IMR-90 (cell line): ENCODE measurements around the gene AMPD3. TPM values are rescaled to one million over a fixed set of nuclear protein-coding genes. Genes with fewer than 3 reads are reported as not detected.

Experiments used
- polyA plus RNA-seq, 3 experiments: library from polyadenylated mRNA; depleted of rRNA; stranded (reverse); fragments of >200 nt; gene quantifications; 2 replicates each; pipeline ENCODE4 v1.2.3, GENCODE V29; 2012; ENCODE audit warnings: low replicate concordance in 1 of 3
- total RNA-seq: library from RNA; depleted of rRNA; stranded (reverse); fragments of >200 nt; gene quantifications from 2 replicates; pipeline ENCODE4 v1.2.3, GENCODE V29; 2012
- TF ChIP-seq, protein P1 (sequence below): conservative IDR thresholded peaks from 2 replicates; pipeline ENCODE4 v1.5.1; 2012; ENCODE audit warnings: mild to moderate bottlenecking, low read depth, low read length, improper control_type of control experiment

Gene AMPD3
- total and polyA plus RNA-seq, 2 of the 4 experiments (the other 2 are of a cell fraction) = 8.6 to 12.1 TPM

DNA sequence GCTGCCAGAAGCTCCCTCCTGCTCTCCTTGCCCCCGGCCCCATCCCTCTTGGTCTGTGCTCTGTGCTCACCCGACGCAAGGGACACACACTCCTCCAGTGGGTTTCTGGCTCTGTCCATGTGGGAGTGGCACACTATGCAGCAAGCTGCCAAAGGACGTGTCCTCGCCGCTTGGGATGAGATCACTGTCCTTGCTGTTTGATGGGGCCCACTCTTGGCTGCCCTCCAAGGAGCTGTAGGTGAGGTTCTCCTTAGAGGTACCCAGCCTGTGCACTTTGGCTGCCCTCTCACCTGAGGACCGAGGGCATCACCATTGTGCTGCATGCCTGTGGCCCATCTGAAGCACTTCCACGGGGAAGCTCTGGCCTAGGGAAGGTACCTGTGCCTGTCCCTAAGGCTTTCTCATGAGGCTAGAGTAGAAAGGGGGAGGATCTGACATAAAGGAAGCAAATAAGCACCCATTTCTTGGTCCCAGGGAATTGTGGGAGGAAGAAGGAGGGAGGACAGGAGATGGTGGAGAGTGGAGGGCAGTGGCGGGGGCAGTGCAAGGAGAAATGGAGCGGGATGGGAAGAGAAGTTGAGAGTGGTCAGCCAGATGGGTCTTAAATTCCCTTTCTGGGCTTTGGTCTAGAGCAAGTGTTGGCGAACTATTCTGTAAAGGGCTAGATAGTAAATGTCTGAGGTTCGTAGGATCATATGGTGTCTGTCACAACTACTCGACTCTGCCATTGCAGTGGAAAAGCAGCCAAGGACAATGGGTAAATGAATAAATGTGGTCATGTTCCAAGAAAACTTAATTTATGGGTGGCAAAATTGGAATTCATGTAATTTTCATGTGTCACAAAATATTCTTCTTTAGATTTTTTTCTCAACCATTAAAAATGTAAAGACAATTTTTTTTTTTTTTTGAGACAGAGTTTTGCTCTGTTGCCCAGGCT lies 47.0 kb upstream of the AMPD3 start (continued):
- TF ChIP-seq, protein P1, sequence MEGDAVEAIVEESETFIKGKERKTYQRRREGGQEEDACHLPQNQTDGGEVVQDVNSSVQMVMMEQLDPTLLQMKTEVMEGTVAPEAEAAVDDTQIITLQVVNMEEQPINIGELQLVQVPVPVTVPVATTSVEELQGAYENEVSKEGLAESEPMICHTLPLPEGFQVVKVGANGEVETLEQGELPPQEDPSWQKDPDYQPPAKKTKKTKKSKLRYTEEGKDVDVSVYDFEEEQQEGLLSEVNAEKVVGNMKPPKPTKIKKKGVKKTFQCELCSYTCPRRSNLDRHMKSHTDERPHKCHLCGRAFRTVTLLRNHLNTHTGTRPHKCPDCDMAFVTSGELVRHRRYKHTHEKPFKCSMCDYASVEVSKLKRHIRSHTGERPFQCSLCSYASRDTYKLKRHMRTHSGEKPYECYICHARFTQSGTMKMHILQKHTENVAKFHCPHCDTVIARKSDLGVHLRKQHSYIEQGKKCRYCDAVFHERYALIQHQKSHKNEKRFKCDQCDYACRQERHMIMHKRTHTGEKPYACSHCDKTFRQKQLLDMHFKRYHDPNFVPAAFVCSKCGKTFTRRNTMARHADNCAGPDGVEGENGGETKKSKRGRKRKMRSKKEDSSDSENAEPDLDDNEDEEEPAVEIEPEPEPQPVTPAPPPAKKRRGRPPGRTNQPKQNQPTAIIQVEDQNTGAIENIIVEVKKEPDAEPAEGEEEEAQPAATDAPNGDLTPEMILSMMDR = no peak
